ENCODE measurements around the gene TBC1D1. TPM values are rescaled to one million over a fixed set of nuclear protein-coding genes. Genes with fewer than 3 reads are reported as not detected.

The TBC1D1 gene
- total RNA-seq, 1 experiment from 2014 or later = 28.5 TPM

DNA sequence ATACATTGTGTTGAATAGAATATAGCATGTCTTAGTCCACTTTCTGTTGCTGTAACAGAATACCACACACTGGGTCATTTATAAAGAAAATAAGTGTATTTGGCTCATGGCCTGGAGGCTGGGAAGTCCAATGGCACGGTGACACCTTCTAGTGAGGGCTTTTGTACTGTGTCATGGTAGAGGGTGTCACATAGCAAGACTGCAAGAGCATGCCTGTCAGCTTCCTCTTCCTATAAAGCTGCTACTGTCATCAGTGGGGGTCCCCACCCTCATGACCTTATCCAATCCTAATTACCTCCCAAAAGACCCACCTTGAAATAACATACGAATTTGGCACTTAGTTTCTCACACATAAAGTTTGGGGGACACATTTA is 262.5 kb downstream of the TBC1D1 start:
- Histone ChIP-seq H3K27me3 (replicated peaks; ENCODE audit: control insufficient read depth, insufficient read depth, low read length) (no peaks in the 10 kb centered on the region), H3K4me3 (ENCODE audit: low read depth, low read length) (no peak overlapping the region), H3K4me1 (no peaks in the 10 kb centered on the region), H3K36me3 (ENCODE audit: control insufficient read depth, insufficient read depth, low read length) (no peaks in the 10 kb centered on the region), H3K9me3 (no peaks in the 10 kb centered on the region)
- DNase-seq = no peak
- BruUV-seq (replicated peaks) = no TSS peak
- H3K36me3 Mint-ChIP-seq (ENCODE audit: insufficient read depth, unreplicated experiment) = no peaks in the 10 kb centered on the region
- no peaks in the 10 kb centered on the region for H3K9me3 Mint-ChIP-seq (ENCODE audit: unreplicated experiment)
- no peak overlapping the region for H3K27ac Mint-ChIP-seq (ENCODE audit: unreplicated experiment)
- TF ChIP-seq, protein P1, sequence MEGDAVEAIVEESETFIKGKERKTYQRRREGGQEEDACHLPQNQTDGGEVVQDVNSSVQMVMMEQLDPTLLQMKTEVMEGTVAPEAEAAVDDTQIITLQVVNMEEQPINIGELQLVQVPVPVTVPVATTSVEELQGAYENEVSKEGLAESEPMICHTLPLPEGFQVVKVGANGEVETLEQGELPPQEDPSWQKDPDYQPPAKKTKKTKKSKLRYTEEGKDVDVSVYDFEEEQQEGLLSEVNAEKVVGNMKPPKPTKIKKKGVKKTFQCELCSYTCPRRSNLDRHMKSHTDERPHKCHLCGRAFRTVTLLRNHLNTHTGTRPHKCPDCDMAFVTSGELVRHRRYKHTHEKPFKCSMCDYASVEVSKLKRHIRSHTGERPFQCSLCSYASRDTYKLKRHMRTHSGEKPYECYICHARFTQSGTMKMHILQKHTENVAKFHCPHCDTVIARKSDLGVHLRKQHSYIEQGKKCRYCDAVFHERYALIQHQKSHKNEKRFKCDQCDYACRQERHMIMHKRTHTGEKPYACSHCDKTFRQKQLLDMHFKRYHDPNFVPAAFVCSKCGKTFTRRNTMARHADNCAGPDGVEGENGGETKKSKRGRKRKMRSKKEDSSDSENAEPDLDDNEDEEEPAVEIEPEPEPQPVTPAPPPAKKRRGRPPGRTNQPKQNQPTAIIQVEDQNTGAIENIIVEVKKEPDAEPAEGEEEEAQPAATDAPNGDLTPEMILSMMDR (IDR thresholded peaks at IDR 0.05; ENCODE audit: insufficient read depth in 1 of 2, low read depth in 1 of 2, low read length in 1 of 2, severe bottlenecking in 1 of 2, unreplicated experiment in 1 of 2) = no peak
- intact Hi-C loops (cut with micrococcal nuclease; ENCODE audit: unreplicated experiment) = no loop called here
- no peaks in the 10 kb centered on the region for H3K27me3 Mint-ChIP-seq (ENCODE audit: insufficient read depth, unreplicated experiment)
- CTCF ChIA-PET = no interaction called here
- no peak overlapping the region for H3K4me3 Mint-ChIP-seq (ENCODE audit: unreplicated experiment)
- POLR2A ChIA-PET = no interaction called here
- H3K4me1 Mint-ChIP-seq (ENCODE audit: low read depth, unreplicated experiment) = peaks cover 12% of the 10 kb centered on the region

- H3K9me3 Mint-ChIP-seq (ENCODE audit: unreplicated experiment) = no peaks in the 10 kb centered on the region
- TF ChIP-seq, protein P1 (IDR thresholded peaks at IDR 0.05; ENCODE audit: insufficient read depth in 1 of 2, low read depth in 1 of 2, low read length in 1 of 2, severe bottlenecking in 1 of 2, unreplicated experiment in 1 of 2) = no peak
- Histone ChIP-seq H3K4me3 (ENCODE audit: low read depth, low read length) (no peak overlapping the region), H3K4me1 (no peaks in the 10 kb centered on the region), H3K27me3 (replicated peaks; ENCODE audit: control insufficient read depth, insufficient read depth, low read length) (no peaks in the 10 kb centered on the region), H3K36me3 (ENCODE audit: control insufficient read depth, insufficient read depth, low read length) (no peaks in the 10 kb centered on the region), H3K9me3 (no peaks in the 10 kb centered on the region)
- no peaks in the 10 kb centered on the region for H3K27me3 Mint-ChIP-seq (ENCODE audit: insufficient read depth, unreplicated experiment)
- H3K4me3 Mint-ChIP-seq (ENCODE audit: unreplicated experiment) = no peak overlapping the region
- no peak for DNase-seq
- no peaks in the 10 kb centered on the region for H3K36me3 Mint-ChIP-seq (ENCODE audit: insufficient read depth, unreplicated experiment)
- H3K4me1 Mint-ChIP-seq (ENCODE audit: low read depth, unreplicated experiment) = peaks cover 12% of the 10 kb centered on the region
- no TSS peak for BruUV-seq (replicated peaks)
- ChIA-PET CTCF (no interaction called here), POLR2A (no interaction called here)
- no peak overlapping the region for H3K27ac Mint-ChIP-seq (ENCODE audit: unreplicated experiment)
- intact Hi-C loops (cut with micrococcal nuclease; ENCODE audit: unreplicated experiment) = no loop called here
Measured at GRCh38 chr4:38154252-38154651, 263.4 kb downstream of the TBC1D1 start.

DNA sequence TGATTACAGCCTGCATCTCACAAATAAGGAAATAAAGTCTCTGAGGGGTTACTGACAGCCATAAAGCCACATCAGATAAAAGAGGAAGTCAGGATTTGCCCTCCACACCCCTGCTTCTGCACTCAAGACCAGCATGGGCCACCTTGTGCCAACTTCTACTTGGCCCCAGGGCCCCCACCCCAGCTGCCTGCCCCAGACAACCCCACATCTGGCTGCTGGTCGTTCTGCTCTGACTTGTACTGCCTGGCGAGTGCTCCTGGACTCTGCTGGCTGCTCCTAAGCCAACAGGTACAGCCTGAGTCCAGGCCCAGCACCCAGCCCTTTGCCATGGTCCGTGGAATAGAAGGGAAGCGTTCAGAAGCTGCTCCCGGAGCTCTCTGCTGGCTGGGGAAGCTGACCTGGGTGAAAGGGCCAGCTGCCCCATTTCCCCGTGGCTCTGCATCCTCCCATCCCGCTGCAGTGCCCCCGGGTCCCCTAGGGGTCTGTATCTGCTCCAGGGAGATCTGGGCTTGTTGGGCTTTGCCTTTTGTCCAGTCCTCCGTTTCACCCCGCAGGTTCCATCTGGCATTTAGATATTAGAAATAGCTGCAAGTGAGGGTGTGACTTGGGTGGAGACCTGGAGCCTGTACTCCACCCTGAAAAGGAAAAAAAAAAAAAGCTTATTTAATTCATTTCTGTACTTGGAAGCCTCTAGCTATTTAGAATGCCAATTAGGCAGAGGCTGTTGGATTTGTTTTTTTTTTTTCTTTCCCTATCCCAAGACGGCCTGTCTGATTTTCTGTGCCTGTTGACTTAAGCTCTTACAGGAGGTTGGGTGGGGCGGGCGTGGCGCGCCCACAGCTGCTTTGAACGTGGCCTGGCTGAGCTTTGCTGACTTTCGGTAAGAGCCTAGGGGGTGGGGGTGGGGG is 264.1 kb downstream of the TBC1D1 start:
- H3K4me1 Mint-ChIP-seq (ENCODE audit: low read depth, unreplicated experiment) = peaks cover 6% of the 10 kb centered on the region
- H3K4me3 Mint-ChIP-seq (ENCODE audit: unreplicated experiment) = no peak overlapping the region
- Histone ChIP-seq H3K27me3 (replicated peaks; ENCODE audit: control insufficient read depth, insufficient read depth, low read length) (no peaks in the 10 kb centered on the region), H3K4me3 (ENCODE audit: low read depth, low read length) (no peak overlapping the region), H3K4me1 (no peaks in the 10 kb centered on the region), H3K9me3 (no peaks in the 10 kb centered on the region), H3K36me3 (ENCODE audit: control insufficient read depth, insufficient read depth, low read length) (no peaks in the 10 kb centered on the region)
- TF ChIP-seq, protein P1 (IDR thresholded peaks at IDR 0.05; ENCODE audit: insufficient read depth in 1 of 2, low read depth in 1 of 2, low read length in 1 of 2, severe bottlenecking in 1 of 2, unreplicated experiment in 1 of 2) = no peak
- CTCF ChIA-PET = interaction anchor here (0.6 to 0.7 kb wide), 2 partner anchors 41 to 520 kb away, joined by 4 to 5 read pairs; no protein-coding TSS in a partner anchor
- H3K27ac Mint-ChIP-seq (ENCODE audit: unreplicated experiment) = no peak overlapping the region
- DNase-seq = no peak
- H3K9me3 Mint-ChIP-seq (ENCODE audit: unreplicated experiment) = no peaks in the 10 kb centered on the region
- H3K27me3 Mint-ChIP-seq (ENCODE audit: insufficient read depth, unreplicated experiment) = no peaks in the 10 kb centered on the region
- intact Hi-C loops (cut with micrococcal nuclease; ENCODE audit: unreplicated experiment) = no loop called here
- no TSS peak for BruUV-seq (replicated peaks)
- POLR2A ChIA-PET = no interaction called here
- H3K36me3 Mint-ChIP-seq (ENCODE audit: insufficient read depth, unreplicated experiment) = no peaks in the 10 kb centered on the region

Measured in Caco-2 (cell line).